ENCODE results near the gene MSL3B.

The MSL3B gene

GRCh38 chr2:233835230-233836186 lies 32.7 kb downstream of the MSL3B start:
- H3K4me3 ChIP-seq (ENCODE audit: low read depth in 1 of 3, low read length in 3 of 3) = no peak overlapping the region
- H3K4me1 ChIP-seq (ENCODE audit: control insufficient read depth in 3 of 3, insufficient read depth in 2 of 3, low read depth in 1 of 3, low read length in 2 of 3) = peaks cover 0 to 4% (median 0%) of the 10 kb centered on the region in 3 donors
- H3K27me3 ChIP-seq (ENCODE audit: control insufficient read depth in 3 of 3, insufficient read depth in 3 of 3, low read length in 3 of 3) = no peaks in the 10 kb centered on the region
- H3K27ac ChIP-seq (ENCODE audit: low read depth in 1 of 3, low read length in 2 of 3) = no peak overlapping the region
- FAIRE-seq = no peak
- WGBS, 3 donors = 89 to 96% (median 91%) methylated on average over 14 of the region's 14 CpGs
- peaks cover 0 to 48% (median 4%) of the 10 kb centered on the region in 3 donors for H3K36me3 ChIP-seq (ENCODE audit: control insufficient read depth in 3 of 3, insufficient read depth in 2 of 3, low read depth in 1 of 3, low read length in 3 of 3)
- H3K9me3 ChIP-seq (ENCODE audit: control insufficient read depth in 2 of 2, insufficient read depth in 1 of 2, low read depth in 1 of 2, low read length in 1 of 2) = no peaks in the 10 kb centered on the region
- no peak for DNase-seq

- H3K9me3 ChIP-seq (ENCODE audit: control insufficient read depth in 2 of 2, insufficient read depth in 1 of 2, low read depth in 1 of 2, low read length in 1 of 2) = no peaks in the 10 kb centered on the region
- H3K4me1 ChIP-seq (ENCODE audit: control insufficient read depth in 3 of 3, insufficient read depth in 2 of 3, low read depth in 1 of 3, low read length in 2 of 3) = peaks cover 0 to 4% (median 0%) of the 10 kb centered on the region in 3 donors
- H3K4me3 ChIP-seq (ENCODE audit: low read depth in 1 of 3, low read length in 3 of 3) = no peak overlapping the region
- H3K27ac ChIP-seq (ENCODE audit: low read depth in 1 of 3, low read length in 2 of 3) = no peak overlapping the region
- 73 to 80% (median 79%) methylated on average over 9 to 10 of the region's 10 CpGs for WGBS, 3 donors
- FAIRE-seq = no peak
- no peak for DNase-seq
- H3K36me3 ChIP-seq (ENCODE audit: control insufficient read depth in 3 of 3, insufficient read depth in 2 of 3, low read depth in 1 of 3, low read length in 3 of 3) = peaks cover 0 to 31% (median 4%) of the 10 kb centered on the region in 3 donors
- H3K27me3 ChIP-seq (ENCODE audit: control insufficient read depth in 3 of 3, insufficient read depth in 3 of 3, low read length in 3 of 3) = no peaks in the 10 kb centered on the region
These were observed 34.8 kb downstream of the MSL3B start for GRCh38 chr2:233833345-233833744.

- no peaks in the 10 kb centered on the region for H3K27me3 ChIP-seq (ENCODE audit: control insufficient read depth in 3 of 3, insufficient read depth in 3 of 3, low read length in 3 of 3)
- no peak overlapping the region for H3K4me3 ChIP-seq (ENCODE audit: low read depth in 1 of 3, low read length in 3 of 3)
- H3K27ac ChIP-seq (ENCODE audit: low read depth in 1 of 3, low read length in 2 of 3) = no peak overlapping the region
- H3K9me3 ChIP-seq (ENCODE audit: control insufficient read depth in 2 of 2, insufficient read depth in 1 of 2, low read depth in 1 of 2, low read length in 1 of 2) = no peaks in the 10 kb centered on the region
- WGBS, 3 donors = 22 to 44% (median 44%) methylated on average over 7 of the region's 7 CpGs
- H3K36me3 ChIP-seq (ENCODE audit: control insufficient read depth in 3 of 3, insufficient read depth in 2 of 3, low read depth in 1 of 3, low read length in 3 of 3) = peaks cover 0 to 27% (median 4%) of the 10 kb centered on the region in 3 donors
- no peak for FAIRE-seq
- peak; percentile 69 to 73 for DNase-seq
- H3K4me1 ChIP-seq (ENCODE audit: control insufficient read depth in 3 of 3, insufficient read depth in 2 of 3, low read depth in 1 of 3, low read length in 2 of 3) = peaks cover 0 to 4% (median 0%) of the 10 kb centered on the region in 3 donors
These were observed 35.3 kb downstream of the MSL3B start for GRCh38 chr2:233832869-233833311.

- FAIRE-seq (no peak), DNase-seq (no peak)
- Histone ChIP-seq H3K27ac (ENCODE audit: low read depth in 1 of 3, low read length in 2 of 3) (no peak overlapping the region), H3K36me3 (ENCODE audit: control insufficient read depth in 3 of 3, insufficient read depth in 2 of 3, low read depth in 1 of 3, low read length in 3 of 3) (peaks cover 0 to 24% (median 4%) of the 10 kb centered on the region in 3 donors), H3K4me3 (ENCODE audit: low read depth in 1 of 3, low read length in 3 of 3) (no peak overlapping the region), H3K4me1 (ENCODE audit: control insufficient read depth in 3 of 3, insufficient read depth in 2 of 3, low read depth in 1 of 3, low read length in 2 of 3) (peaks cover 0 to 4% (median 0%) of the 10 kb centered on the region in 3 donors), H3K27me3 (ENCODE audit: control insufficient read depth in 3 of 3, insufficient read depth in 3 of 3, low read length in 3 of 3) (no peaks in the 10 kb centered on the region), H3K9me3 (ENCODE audit: control insufficient read depth in 2 of 2, insufficient read depth in 1 of 2, low read depth in 1 of 2, low read length in 1 of 2) (no peaks in the 10 kb centered on the region)
- WGBS, 3 donors = 73 to 78% (median 74%) methylated on average over 9 of the region's 9 CpGs
These were observed 35.8 kb downstream of the MSL3B start for GRCh38 chr2:233832414-233832813.

GRCh38 chr2:233831861-233832260 lies 36.3 kb downstream of the MSL3B start:
- Histone ChIP-seq H3K27me3 (ENCODE audit: control insufficient read depth in 3 of 3, insufficient read depth in 3 of 3, low read length in 3 of 3) (no peaks in the 10 kb centered on the region), H3K36me3 (ENCODE audit: control insufficient read depth in 3 of 3, insufficient read depth in 2 of 3, low read depth in 1 of 3, low read length in 3 of 3) (peaks cover 0 to 23% (median 4%) of the 10 kb centered on the region in 3 donors), H3K27ac (ENCODE audit: low read depth in 1 of 3, low read length in 2 of 3) (no peak overlapping the region), H3K9me3 (ENCODE audit: control insufficient read depth in 2 of 2, insufficient read depth in 1 of 2, low read depth in 1 of 2, low read length in 1 of 2) (no peaks in the 10 kb centered on the region), H3K4me1 (ENCODE audit: control insufficient read depth in 3 of 3, insufficient read depth in 2 of 3, low read depth in 1 of 3, low read length in 2 of 3) (peaks cover 0 to 4% (median 0%) of the 10 kb centered on the region in 3 donors), H3K4me3 (ENCODE audit: low read depth in 1 of 3, low read length in 3 of 3) (no peak overlapping the region)
- 96 to 100% (median 99%) methylated on average over 6 of the region's 6 CpGs for whole genome bisulfite sequencing, 3 donors
- DNase-seq (no peak), FAIRE-seq (no peak)

GRCh38 chr2:233831011-233831721 lies 37.0 kb downstream of the MSL3B start:
- Histone ChIP-seq H3K27ac (ENCODE audit: low read depth in 1 of 3, low read length in 2 of 3) (no peak overlapping the region), H3K9me3 (ENCODE audit: control insufficient read depth in 2 of 2, insufficient read depth in 1 of 2, low read depth in 1 of 2, low read length in 1 of 2) (no peaks in the 10 kb centered on the region), H3K36me3 (ENCODE audit: control insufficient read depth in 3 of 3, insufficient read depth in 2 of 3, low read depth in 1 of 3, low read length in 3 of 3) (peaks cover 0 to 17% (median 0%) of the 10 kb centered on the region in 3 donors), H3K4me3 (ENCODE audit: low read depth in 1 of 3, low read length in 3 of 3) (no peak overlapping the region), H3K4me1 (ENCODE audit: control insufficient read depth in 3 of 3, insufficient read depth in 2 of 3, low read depth in 1 of 3, low read length in 2 of 3) (peaks cover 0 to 4% (median 0%) of the 10 kb centered on the region in 3 donors), H3K27me3 (ENCODE audit: control insufficient read depth in 3 of 3, insufficient read depth in 3 of 3, low read length in 3 of 3) (no peaks in the 10 kb centered on the region)
- FAIRE-seq = no peak
- DNase-seq = no peak
- 69 to 81% (median 81%) methylated on average over 13 to 14 of the region's 14 CpGs for WGBS, 3 donors

GRCh38 chr2:233830111-233830802 lies 37.9 kb downstream of the MSL3B start:
- WGBS, 3 donors = 92 to 94% (median 94%) methylated on average over 6 of the region's 6 CpGs
- Histone ChIP-seq H3K4me1 (ENCODE audit: control insufficient read depth in 3 of 3, insufficient read depth in 2 of 3, low read depth in 1 of 3, low read length in 2 of 3) (peaks cover 0 to 4% (median 0%) of the 10 kb centered on the region in 3 donors), H3K4me3 (ENCODE audit: low read depth in 1 of 3, low read length in 3 of 3) (no peak overlapping the region), H3K27me3 (ENCODE audit: control insufficient read depth in 3 of 3, insufficient read depth in 3 of 3, low read length in 3 of 3) (no peaks in the 10 kb centered on the region), H3K27ac (ENCODE audit: low read depth in 1 of 3, low read length in 2 of 3) (no peak overlapping the region), H3K36me3 (ENCODE audit: control insufficient read depth in 3 of 3, insufficient read depth in 2 of 3, low read depth in 1 of 3, low read length in 3 of 3) (peaks cover 0 to 9% (median 0%) of the 10 kb centered on the region in 3 donors), H3K9me3 (ENCODE audit: control insufficient read depth in 2 of 2, insufficient read depth in 1 of 2, low read depth in 1 of 2, low read length in 1 of 2) (no peaks in the 10 kb centered on the region)
- FAIRE-seq = no peak
- DNase-seq = no peak
